Lower lobe of right lung (tissue), 2 donors: ENCODE results near the gene SH3PXD2B. TPM values are rescaled to one million over a fixed set of nuclear protein-coding genes. Genes with fewer than 3 reads are reported as not detected.

Experiments used
- ATAC-seq, 2 donors: fragments of 200-7000 bp; cut with Tn5 transposase; one replicate each; pipeline ENCODE4 v1.9.1; 2020 to 2022; ENCODE audit warnings: mild to moderate bottlenecking in 2 of 2, moderate library complexity in 2 of 2
- DNase-seq: peaks from one replicate; pipeline ENCODE4 v3.0.0-alpha.2; 2020
- H3K27ac ChIP-seq: fragments of 200-600 bp; one replicate; pipeline ENCODE4 v1.8.0; 2022
- H3K27me3 ChIP-seq: fragments of 200-600 bp; one replicate; pipeline ENCODE4 v1.8.0; 2022; ENCODE audit warnings: low read depth
- H3K36me3 ChIP-seq: fragments of 200-600 bp; one replicate; pipeline ENCODE4 v1.8.0; 2022; ENCODE audit warnings: mild to moderate bottlenecking
- H3K4me1 ChIP-seq: fragments of 200-600 bp; one replicate; pipeline ENCODE4 v1.8.0; 2022
- H3K4me3 ChIP-seq: fragments of 200-600 bp; one replicate; pipeline ENCODE4 v1.8.0; 2022; ENCODE audit warnings: mild to moderate bottlenecking
- H3K9me3 ChIP-seq: fragments of 200-600 bp; one replicate; pipeline ENCODE4 v1.8.0; 2022
- CTCF ChIP-seq: fragments of 200-600 bp; IDR thresholded peaks from one replicate; pipeline ENCODE4 v1.8.0; 2022; ENCODE audit warnings: antibody characterized with exemption, mild to moderate bottlenecking
- intact Hi-C: fragments of 100-400 bp; cut with DNase I; formaldehyde crosslinking; loops from one replicate; pipeline ENCODE4 v1.11.0; 2022
- total RNA-seq: library from RNA; stranded (reverse); fragmentation: NEBNext Ultra II Directional; extraction: Animal tissue kit (Norgen Biotek cat#: 25700); gene quantifications from one replicate; pipeline ENCODE4 v1.2.1, GENCODE V29; 2021
- donor health status: DM: no; HTN: yes; CAD: no; lungs with severe emphysema.

The SH3PXD2B gene
- total RNA-seq, 1 donor from 2014 or later = 49.8 TPM

DNA sequence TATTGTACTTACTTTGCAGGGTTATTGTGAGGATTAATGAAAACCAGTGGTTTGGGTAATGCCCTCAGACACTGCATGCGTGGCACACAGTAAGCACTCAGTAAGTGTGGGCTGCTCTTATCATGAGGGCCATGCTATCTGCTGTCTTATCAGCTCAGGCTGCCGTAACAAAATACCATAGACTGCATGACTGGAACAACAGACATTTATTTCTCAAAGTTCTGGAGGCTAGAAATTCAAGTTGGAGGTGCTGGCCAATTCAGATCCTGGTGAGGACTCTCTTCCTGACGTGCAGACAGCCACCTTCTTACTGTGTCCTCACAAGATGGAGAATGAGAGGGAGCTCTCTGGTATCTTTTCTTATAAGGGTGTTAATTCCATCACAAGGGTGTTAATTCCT is 23.9 kb upstream of the SH3PXD2B start:
- no peaks in the 10 kb centered on the region for H3K27me3 ChIP-seq
- no peak for DNase-seq
- H3K27ac ChIP-seq = no peak overlapping the region
- intact Hi-C loops = no loop called here
- no peak for ATAC-seq
- no peaks in the 10 kb centered on the region for H3K36me3 ChIP-seq
- peaks cover 5% of the 10 kb centered on the region for H3K4me1 ChIP-seq
- H3K4me3 ChIP-seq = no peak overlapping the region
- TF ChIP-seq CTCF = no peak
- no peaks in the 10 kb centered on the region for H3K9me3 ChIP-seq

DNA sequence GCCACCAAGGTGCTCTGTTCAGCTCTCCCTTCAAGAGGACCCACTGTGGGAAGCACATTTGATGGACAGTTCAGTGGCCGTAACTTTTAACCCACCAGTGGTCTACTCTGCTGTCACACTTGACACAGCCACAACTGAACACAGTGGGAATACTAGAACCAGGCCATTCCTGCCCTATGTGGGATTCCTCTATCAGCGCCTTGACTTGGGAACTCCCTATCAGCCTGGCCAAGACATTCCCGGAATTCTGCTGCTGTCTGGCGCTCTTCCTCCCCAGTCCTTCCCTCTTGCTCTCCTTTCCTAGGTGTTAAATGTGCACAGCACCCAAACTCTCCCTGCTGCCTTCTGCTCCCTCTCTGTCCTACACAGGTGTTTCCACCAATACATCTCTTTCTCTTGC is 23.1 kb upstream of the SH3PXD2B start:
- no peak for TF ChIP-seq CTCF
- Histone ChIP-seq H3K4me1 (peaks cover 5% of the 10 kb centered on the region), H3K27me3 (no peaks in the 10 kb centered on the region), H3K4me3 (no peak overlapping the region), H3K27ac (no peak overlapping the region), H3K36me3 (no peaks in the 10 kb centered on the region), H3K9me3 (no peaks in the 10 kb centered on the region)
- DNase-seq (no peak), ATAC-seq (peak in 1 of 2 donors; percentile 4)
- intact Hi-C loops = no loop called here

GRCh38 chr5:172474293-172474692 is 20.0 kb upstream of the SH3PXD2B start:
- Histone ChIP-seq H3K9me3 (no peaks in the 10 kb centered on the region), H3K4me3 (no peak overlapping the region), H3K36me3 (no peaks in the 10 kb centered on the region), H3K27me3 (no peaks in the 10 kb centered on the region), H3K27ac (no peak overlapping the region), H3K4me1 (peaks cover 8% of the 10 kb centered on the region)
- TF ChIP-seq CTCF = no peak
- intact Hi-C loops = no loop called here
- ATAC-seq (no peak), DNase-seq (no peak)

GRCh38 chr5:172473427-172473826 is 19.1 kb upstream of the SH3PXD2B start:
- intact Hi-C loops = no loop called here
- H3K27ac ChIP-seq = no peak overlapping the region
- ATAC-seq (no peak), DNase-seq (no peak)
- H3K9me3 ChIP-seq = peaks cover 2% of the 10 kb centered on the region
- no peaks in the 10 kb centered on the region for H3K27me3 ChIP-seq
- H3K4me3 ChIP-seq = no peak overlapping the region
- H3K36me3 ChIP-seq = no peaks in the 10 kb centered on the region
- H3K4me1 ChIP-seq = peaks cover 5% of the 10 kb centered on the region
- no peak for TF ChIP-seq CTCF

- intact Hi-C loops = no loop called here
- Histone ChIP-seq H3K27ac (no peak overlapping the region), H3K36me3 (no peaks in the 10 kb centered on the region), H3K4me3 (no peak overlapping the region), H3K9me3 (peaks cover 3% of the 10 kb centered on the region), H3K27me3 (no peaks in the 10 kb centered on the region), H3K4me1 (peaks cover 5% of the 10 kb centered on the region)
- DNase-seq (no peak), ATAC-seq (peak in 1 of 2 donors; percentile 29)
- no peak for TF ChIP-seq CTCF
Measured at GRCh38 chr5:172469697-172470096, 15.4 kb upstream of the SH3PXD2B start.

DNA sequence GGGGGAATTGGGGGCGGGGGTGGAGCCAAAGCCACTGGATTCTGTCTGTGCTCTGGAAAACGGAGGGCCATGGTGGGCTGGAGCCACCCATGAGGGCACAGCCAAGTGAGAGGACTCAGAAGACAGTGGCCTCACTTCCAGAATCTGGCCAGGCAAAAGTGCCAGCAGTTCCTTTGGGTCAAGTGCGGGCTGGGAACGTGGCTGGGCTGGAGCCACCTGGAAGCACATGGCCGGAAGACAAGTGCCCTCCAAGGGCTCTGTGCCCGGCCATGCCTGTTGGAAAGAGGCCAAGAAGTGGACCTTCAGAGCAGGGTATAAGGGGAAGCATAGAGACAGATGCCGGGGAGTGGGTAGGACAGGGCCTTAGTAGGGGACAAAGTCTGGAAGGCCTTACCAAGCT is 11.7 kb upstream of the SH3PXD2B start:
- intact Hi-C loops = no loop called here

More for the DNA sequence above, 11.7 kb upstream of the SH3PXD2B start:
- no peaks in the 10 kb centered on the region for H3K36me3 ChIP-seq
- DNase-seq = no peak
- peaks cover 9% of the 10 kb centered on the region for H3K9me3 ChIP-seq
- peak; percentile 18 to 32 for ATAC-seq
- no peaks in the 10 kb centered on the region for H3K27me3 ChIP-seq
- no peak overlapping the region for H3K4me3 ChIP-seq
- no peak for TF ChIP-seq CTCF
- peaks cover 5% of the 10 kb centered on the region for H3K4me1 ChIP-seq
- no peak overlapping the region for H3K27ac ChIP-seq
